Colon (tissue), 2 donors: ENCODE measurements around the gene SLC22A12.

ENCODE experiments used
- FAIRE-seq: peaks from 2 replicates; lab custom pipeline; 2012; peaks lifted over from hg19 to GRCh38; lab: Jason Lieb, UNC
- donor health status: control.
- donor health status: control.

Gene SLC22A12

DNA sequence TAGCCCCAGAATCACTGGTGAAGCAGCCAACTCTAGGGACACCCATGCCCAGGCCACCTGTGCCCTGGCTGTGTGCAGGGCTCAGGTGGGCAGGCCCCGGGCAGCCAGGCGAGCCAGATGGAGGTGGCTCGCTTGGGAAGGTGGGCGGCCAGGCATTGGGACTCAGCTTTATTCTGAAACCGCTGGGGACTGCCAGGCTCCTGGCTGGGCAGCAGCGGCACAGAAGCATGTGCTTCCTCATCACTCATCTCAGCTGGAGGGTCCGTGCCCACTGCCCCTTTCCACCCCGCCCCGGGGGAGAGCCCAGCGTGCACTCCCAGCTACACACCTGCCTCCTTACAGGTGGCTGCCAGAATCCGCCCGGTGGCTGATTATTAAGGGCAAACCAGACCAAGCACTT is 27.1 kb upstream of the SLC22A12 start:
- FAIRE-seq: no peak

DNA sequence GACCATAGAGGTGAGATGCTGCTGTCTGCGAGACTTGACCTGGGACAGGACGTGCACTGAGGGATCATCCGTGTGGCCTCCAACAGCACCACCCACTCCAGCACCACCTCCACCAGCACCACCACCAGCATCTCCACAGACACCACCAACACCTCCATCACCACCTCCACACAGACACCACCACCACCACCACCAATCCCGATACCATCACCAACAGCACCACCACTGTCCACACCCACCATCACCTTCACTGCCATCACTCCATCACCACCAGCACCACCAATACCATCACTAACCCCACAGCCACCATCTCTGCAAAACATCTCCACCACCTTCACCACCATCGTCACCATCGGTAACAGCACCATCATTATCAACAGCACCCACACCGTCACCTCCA is 26.6 kb upstream of the SLC22A12 start:
- no peak for FAIRE-seq

DNA sequence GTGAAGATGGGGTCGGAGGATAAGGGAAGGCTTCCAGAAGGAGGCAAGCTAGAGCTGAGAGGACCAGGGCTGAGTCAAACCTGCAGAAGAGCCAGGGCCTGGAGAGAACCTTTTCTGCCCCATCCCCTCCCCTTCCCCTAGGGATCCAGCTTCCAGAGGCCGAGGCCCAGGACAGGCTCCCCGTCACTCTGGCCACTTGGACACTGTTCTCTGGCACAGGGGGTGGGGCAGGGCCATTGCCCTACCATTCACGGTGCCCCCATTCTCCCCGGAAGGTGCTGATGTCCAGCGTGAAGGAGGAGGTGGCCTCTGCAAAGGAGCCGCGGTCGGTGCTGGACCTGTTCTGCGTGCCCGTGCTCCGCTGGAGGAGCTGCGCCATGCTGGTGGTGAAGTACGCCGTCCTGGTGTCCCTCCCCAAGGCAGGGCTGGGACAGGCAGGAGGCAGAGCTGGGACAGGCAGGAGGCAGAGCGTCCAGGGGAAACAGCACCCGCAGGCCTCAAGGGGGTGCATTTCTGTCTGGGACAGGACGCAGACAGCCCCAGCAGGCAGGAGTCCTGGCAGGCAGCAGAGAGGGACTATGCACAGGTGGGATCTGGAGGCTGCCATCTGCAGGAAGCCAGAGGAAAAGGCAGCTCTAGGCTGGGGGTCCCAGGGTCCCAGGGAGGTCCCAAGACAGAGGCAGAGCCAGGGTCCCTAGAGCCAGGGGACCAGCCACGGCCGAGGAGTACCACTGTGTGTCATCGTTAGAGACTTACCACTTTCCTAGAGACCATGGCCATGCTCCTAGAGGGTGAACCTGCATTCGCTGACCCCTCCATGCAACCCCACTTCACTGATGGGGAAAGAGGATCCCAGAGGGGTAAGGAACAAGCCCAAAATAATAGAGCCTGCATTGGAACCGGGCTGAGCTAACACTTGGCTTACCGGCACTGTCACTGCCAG is 25.8 kb upstream of the SLC22A12 start:
- FAIRE-seq: no peak

DNA sequence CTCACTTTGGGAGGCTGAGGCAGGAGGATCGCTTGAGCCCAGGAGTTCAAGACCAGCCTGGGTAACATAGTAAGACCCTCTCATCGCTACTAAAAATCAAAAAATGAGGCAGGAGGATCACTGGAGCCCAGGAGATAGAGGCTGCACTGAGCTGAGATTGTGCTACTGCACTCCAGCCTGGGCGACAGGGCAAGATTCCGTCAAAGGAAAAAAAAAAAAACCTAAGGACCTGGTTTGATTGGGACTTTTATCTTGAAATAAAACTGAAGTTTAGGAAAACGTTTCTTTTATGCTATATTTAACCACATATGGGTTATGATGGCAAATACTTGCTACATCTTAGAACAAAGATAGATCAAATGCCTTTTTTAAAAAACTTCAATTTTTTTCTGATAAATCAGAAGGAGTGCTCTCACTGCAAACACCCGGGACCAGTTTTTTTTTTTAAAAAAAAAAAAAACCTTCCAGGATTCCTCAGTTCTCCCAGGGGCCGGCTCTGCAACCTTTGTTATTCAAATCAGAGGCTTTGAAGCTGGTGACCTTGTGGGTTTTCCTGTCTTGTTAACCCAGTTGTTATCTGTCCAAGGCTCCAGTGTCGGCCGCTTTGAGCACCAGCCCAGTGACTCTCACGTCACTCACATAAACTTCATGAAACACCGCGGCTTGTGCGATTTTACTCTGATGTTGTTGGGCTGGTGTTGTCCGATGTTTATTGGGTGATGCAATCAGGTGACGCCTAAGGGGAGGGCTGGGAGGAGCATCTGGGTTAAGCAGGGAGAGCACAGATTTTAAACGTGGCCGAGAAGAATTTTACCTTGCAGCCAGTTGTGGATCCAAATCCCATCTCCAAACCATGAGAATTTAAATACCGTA is 24.7 kb upstream of the SLC22A12 start:
- no peak for FAIRE-seq

DNA sequence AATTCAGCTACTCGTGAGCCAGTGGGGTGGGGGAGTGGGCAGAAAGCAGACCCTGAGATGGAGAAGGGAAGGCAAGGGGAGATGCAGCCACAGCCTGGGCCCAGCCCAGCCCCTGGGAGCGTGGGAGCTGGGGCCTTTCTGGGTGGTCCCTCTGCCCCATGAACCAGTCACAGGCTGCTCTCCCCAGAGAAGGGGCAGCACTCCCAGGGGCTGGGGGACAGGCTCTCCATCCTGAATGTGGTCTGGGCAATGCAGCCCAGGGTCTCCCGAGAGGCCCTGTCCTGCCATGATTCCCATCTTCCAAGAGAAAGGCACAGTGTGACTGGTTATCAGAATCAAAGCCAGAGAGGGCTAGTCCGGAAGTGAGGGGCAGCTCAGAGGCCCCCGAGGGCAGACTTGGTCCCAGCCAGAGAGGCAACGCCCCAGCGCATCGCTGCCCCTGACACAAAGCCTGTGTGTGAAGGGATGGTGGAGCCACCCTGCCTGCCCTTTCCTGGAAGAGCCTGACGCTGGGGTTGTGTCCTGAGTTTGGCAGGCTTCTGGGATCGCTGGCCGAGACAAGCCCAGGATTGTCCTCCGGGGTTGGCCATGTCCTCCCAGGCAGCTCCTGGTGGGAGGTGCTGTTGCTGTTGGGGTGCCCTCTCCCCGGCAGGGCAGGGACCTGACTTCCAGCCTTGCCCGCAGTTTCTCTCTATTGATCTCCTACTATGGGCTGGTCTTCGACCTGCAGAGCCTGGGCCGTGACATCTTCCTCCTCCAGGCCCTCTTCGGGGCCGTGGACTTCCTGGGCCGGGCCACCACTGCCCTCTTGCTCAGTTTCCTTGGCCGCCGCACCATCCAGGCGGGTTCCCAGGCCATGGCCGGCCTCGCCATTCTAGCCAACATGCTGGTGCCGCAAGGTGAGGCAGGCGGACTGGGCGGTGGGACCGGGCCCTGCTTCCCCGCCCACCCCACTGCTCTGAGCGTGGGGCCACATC is 23.8 kb upstream of the SLC22A12 start:
- no peak for FAIRE-seq

DNA sequence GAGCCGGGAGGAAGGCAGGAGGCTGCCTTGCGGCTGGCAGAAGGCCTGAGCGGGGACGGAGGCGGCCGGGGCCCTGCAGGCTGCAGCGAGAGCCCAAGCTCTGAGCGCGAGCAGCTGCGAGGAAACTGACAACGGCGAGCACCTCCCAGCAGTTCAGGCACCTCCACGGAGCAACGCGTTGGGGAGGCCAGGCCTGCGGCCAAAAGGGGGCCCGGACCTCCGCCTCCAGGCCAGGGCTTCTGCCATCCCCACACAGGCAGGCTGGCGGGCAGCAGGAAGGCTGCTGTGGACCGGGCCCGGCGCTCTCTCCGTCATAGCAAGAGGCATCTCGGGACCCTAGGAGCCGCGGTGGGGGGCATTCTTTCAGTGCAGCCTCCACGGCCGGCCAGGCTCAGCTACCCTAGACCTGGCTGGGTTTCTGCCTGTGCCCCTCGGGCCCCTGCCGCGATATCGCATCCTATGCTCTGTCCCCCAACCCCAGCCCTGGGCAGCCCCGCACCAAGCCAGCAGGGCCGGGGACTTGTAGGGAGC is 22.9 kb upstream of the SLC22A12 start:
- no peak for FAIRE-seq

DNA sequence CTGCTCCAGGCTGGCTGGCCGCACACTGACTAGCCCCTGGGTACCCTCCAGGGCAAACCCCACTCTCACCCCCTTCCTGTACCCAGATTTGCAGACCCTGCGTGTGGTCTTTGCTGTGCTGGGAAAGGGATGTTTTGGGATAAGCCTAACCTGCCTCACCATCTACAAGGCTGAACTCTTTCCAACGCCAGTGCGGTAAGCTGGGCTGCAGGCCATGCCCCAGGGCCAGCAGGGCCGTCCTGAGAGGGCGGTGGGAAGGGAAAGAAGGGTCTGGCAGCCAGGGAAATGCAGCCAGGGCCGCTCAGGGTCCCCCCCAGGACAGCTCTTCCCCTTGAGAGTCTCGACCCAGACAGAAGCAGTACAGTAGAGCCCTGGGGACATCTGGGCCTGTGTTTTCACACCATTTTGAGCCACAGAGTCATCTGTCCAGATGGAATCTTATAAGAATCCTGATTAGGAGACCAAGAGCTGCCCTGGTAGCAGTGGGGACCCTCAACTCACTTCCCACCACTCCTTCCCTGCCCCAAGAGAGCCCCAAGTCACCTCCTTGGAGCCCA is 22.4 kb upstream of the SLC22A12 start:
- no peak for FAIRE-seq

DNA sequence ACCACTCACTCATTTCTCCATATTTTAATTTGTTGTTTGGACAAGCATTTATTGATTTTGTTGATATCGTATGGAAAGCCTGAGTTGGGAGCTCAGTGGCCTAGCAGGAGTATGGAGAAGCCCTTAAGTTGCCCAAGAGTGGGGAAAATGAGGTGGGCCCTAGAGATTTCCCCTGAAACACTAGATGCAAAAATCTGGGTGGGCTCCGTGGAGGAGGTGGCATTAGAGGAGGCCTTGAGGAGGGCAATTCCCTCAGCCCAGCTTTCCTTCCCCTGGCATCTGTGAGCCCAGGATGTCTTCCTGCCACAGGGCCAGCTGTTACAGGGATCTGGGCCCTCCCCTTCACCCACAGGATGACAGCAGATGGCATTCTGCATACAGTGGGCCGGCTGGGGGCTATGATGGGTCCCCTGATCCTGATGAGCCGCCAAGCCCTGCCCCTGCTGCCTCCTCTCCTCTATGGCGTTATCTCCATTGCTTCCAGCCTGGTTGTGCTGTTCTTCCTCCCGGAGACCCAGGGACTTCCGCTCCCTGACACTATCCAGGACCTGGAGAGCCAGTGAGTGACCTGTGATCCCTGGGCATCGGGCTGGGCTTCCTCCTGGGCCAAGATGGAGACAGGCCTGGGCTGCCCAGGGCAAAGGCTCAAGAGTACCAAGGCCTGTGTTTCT is 21.6 kb upstream of the SLC22A12 start:
- no peak for FAIRE-seq

DNA sequence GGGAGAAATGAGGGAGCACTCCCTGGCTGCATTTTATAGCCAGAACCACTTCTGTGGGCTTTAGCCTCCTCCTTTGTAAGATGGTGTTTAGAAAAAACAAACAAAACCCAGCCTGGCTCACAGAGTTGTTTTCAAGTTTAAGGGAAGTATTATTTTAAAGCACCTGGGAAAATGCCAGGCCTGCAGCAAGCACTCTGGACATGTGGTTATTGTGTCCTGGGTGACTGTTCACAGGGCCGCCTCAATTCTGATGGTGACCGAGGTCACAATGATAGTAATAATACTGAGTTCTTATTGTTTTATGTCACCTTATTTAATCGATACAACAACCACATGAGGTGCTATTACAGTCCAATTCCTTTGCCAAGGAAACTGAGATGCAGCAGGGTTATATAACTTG is 20.7 kb upstream of the SLC22A12 start:
- no peak for FAIRE-seq

DNA sequence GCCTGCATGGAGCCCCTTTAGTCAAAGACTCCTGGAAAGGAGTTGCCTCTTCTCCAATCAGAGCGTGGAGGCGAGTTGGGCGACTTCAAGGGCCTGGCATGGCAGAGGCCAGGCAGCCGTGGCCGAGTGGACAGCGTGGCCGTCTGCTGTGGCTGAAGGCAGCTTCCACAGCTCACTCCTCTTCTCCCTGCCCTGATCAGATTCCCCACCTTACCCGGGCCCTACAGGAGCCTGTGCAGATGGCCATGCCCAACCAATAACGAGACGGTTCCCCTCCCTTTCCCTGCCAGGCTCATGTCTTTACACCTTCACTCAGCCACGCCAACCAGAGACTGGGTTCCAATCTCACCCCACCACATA is 20.0 kb upstream of the SLC22A12 start:
- FAIRE-seq: no peak

DNA sequence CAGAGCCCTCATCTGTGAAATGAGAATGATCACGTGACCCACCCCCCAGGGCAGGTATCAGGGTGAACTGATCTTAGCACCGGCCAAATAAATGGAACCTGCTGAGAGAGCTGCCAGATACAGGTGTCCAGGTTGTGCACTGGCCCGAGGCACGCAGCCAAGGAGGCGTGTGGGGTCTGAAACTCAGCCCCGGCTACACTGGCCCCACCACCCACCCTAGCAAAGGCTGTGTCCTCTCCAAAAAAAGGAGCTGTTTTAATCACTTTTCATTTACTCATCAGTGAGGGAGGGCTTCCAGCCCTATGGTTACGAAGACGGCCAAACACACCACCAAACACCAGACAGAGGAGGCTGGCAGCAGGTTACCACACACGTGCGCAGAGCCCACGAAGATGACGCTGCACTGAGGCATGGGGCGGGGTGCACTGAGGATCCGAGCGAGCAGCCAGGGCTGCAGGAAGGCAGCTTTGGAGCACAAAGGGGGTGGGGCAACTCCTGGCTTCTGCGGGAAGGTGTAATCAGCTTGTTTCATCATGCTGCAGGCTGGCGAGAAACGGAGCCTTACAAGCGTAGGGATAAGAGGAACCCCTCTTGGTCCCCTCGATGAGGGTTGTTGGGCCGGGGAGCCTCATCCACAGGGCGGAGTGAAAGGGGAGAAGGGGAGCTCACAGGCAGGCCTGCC is 19.5 kb upstream of the SLC22A12 start:
- FAIRE-seq: no peak

DNA sequence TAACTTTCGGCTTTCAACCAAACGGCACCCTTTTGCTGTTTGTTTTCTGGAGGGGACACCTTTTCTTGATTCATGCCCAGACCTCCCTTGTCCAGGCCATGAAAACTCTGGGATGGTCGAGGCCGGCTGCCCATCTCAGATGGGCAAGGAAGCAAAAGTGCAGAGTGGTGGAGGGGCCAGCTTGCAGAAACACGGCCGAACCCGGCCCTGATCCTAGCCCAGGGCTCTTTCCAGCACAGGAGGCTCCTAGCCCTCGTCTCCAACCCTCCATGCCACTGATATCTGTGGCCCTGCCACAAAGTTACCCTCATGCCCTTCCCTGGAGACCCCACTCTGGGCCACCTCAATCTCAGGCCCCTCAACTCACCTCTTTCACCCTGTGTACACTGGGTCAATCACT is 18.9 kb upstream of the SLC22A12 start:
- FAIRE-seq: no peak

DNA sequence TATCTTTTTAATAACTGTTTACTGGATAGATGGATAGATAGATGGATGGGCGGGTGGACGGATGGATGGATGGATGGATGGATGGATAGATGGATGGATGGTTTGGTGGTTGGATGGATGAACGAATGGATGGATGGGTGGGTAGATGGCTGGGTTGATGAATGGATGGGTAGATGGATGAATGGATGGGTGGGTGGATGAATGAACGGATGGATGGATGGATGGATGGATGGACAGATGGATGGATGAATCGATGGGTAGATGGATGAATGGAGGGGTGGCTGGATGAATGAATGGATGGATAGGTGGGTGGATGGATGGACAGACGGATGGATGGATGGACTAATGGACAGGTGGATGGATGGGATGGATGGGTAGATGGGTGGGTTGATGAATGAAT is 13.8 kb upstream of the SLC22A12 start:
- FAIRE-seq: no peak

DNA sequence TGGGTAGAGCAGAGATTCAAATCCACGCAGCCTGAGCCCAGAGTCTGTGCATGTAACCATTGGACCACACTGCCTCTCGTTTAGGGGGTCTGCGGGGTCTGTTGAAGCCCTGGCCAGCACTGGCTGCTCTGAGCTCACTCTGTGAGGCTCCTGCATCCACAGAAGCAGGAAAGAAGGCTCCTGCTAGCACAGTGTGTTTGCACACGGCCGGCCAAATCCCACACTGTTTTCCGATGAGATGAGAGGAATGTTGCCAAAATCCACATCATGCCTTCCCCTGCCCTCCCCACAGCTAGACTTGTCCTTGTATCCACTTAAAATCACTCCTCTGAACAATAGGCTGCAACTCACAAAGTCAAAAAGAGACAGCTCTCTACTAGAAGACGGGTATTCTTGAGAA is 10.6 kb upstream of the SLC22A12 start:
- FAIRE-seq: no peak

DNA sequence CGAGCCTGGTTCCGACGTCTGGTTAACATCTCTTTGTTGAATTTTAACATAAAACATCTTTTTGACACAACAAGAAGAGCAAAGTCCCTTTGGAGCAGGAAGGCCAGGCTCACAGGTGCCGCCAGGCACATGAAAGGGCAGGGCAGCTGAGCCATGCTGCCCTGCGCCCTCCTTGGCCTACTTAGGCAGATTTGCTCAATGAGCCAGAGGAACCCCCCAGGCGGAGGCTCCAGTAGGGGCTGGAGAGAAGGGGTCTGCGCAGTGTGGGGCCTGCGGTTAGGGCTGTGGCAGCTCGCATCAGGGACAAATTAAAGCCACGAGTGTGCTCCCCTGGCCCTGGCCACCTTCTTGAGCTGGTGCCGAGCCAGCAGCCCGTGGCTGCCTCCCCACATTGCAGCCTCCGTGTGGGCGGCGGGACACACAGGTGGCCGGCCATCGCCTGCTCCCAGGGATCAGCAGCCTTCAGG is 9.9 kb upstream of the SLC22A12 start:
- no peak for FAIRE-seq

DNA sequence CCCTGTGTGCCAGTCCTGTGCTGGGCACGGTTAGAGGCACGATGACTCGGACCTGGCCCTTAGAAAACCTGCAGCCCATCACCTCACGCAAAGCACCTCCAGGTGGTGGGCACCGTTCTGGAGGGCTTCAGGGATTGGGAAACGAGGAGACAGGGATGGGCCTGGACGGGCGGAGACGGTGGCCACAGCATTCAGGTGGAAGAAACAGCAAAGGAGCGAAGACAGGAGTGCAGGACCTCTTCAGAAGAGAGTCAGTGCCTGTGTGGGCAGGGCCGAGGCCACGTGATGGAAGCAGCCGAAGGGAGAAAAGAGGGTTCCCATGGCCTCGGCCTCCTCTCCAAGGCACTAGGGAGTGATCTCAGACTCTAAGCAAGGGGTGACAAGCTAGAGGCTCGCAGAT is 8.1 kb upstream of the SLC22A12 start:
- no peak for FAIRE-seq

DNA sequence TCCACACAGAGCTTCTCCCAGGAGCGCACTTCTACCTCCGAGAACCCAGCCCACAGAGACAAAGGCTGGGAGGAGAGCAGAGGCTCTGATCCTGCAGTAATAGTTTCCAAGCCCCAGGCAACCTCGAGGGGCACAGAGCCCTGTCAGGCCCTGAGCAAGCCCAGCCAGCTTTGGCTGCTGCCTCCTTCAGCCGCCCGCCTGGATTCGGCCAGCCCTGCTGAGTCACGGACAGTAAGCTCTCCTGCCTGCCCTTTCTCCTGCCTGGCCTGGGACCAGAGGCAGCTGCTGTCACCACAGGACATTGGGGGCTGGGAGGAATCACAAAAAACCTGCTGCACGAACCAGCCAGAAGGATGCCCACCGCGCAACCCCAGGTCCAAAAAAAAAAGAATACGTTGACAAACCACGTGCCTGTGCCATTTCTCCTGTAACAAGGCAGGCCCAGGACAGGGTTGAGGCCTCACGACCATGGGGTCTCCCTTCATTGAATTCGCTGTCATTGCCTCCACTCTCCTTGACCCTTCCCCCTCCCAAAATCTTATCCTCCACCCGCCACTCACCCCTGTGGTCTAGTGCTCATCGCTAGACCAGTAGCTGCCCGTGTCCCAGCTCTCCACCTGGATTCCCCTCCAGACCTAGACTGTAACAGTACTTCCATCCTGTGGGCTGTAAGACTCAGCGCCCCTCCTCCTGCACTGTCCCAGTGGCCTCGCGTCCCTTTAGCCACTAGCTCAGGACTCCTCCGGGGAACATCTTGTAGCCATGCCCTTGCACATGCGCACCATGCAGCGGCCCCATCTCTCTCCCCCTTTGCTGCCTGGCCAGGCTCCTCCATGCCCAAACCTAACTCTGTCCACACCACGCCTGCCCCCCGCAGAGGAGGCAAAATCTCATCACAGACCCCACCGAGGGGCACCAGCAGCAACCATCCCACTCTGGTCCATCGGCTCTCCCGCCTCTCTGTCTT is 7.4 kb upstream of the SLC22A12 start:
- FAIRE-seq: no peak

DNA sequence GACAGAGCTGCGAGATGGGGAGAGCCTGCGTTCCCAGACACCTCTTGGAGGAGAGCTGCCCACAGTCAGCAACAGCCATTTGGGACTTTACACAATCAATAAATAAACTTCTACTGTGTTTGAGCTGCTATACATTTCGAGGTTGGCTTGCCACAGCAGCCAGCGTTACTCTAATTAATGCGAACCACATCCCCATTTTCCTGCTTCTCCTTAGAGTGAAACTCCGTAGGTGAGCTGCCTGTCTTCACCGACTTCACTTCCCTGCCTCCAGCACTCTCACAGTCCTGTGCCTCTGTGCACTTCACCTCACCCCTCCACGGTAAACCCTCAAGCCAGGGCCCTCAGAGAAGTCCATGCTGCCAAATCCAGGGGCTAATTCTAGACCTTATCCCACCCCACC is 5.9 kb upstream of the SLC22A12 start:
- no peak for FAIRE-seq

DNA sequence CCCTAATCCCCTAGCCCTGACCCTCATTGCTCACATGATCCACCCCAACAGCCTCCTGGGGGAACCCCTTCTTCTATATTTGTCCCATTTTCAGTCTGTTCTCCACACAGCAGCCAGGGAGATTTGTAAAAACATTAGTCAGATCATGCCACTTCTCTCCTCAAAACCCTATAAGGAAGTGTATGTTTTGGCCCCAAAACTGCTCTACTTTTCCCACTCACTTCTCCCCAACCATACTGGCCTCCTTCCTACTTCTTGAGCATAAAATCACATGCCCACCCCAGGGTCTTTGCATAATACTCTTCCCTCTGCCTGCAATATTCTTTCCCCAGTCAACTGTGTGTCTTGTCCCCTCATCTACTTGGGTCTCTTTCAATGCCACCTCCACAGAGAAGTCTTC is 4.7 kb upstream of the SLC22A12 start:
- FAIRE-seq: no peak
